GM21528 (cell line): ENCODE data around the gene POLR2C.

Experiments
- ATAC-seq: cut with Tn5 transposase; IDR thresholded peaks from one replicate; pipeline ENCODE4 v1.9.1; 2021; ENCODE audit warnings: mild to moderate bottlenecking, moderate library complexity; ENCODE audit not compliant: unreplicated experiment, low FRiP score

Gene POLR2C

DNA sequence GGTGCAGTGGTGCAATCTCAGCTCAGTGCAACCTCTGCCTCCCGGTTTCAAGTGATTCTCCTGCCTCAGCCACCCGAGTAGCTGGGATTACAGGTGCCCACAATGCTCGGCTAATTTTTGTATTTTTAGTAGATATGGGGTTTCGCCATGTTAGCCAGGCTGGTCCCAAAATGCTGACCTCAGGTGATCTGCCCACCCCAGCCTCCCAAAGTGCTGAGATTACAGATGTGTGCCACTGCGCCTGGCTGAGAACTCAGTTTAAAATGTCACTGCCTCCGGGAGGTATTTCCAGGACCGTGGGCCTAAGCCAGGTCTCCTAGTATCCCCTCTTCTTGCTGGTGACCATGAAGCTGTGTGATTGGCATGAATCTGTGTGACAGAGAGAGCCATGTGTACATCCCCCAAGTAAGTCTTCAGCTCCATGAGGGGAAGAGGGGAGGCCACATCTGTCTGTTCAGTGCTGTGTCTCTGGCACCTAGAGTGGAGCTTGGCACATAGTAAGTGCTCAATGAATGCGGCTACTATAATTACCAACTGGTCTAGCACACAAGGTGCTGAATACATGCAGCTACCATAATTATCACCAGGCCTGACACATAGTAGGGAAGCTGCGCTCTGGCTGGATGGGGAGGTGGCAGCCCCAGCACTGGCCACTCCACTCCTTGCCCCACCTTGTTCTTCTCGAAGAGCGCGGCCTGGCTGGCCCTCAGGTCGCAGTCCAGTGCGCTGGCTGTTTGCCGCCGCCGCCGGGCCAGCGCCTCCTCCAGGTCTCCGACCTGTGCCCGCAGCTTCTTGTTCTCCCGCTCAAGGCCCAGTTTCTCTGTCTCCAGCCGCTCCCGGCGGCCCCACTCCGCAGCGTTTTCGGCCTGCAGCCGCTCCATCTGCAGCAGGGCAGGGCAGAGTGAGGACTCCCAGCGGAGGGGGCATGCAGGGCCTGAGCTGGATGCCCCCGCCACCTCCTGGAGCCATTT is 55.2 kb downstream of the POLR2C start:
- ATAC-seq, result no peak

DNA sequence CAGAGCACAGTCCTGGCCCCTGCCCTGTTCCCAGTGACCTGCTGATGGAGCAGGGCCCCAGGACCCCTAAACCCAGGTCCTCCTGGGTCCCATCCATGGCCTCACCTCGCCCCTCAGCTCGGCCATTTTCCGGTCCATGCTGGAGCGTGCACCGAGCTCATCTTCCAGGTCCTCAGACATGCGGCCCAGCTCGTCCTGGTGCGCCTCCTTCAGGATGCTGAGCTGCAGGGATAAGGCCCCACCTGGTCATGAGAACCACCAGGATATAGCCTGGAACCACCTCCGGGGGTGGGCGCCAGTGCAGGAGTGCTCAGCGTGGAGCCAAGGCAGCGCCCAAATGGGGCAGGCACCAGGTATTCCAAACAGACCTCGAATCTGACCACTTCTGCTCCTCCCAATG is 56.0 kb downstream of the POLR2C start:
- no peak for ATAC-seq

DNA sequence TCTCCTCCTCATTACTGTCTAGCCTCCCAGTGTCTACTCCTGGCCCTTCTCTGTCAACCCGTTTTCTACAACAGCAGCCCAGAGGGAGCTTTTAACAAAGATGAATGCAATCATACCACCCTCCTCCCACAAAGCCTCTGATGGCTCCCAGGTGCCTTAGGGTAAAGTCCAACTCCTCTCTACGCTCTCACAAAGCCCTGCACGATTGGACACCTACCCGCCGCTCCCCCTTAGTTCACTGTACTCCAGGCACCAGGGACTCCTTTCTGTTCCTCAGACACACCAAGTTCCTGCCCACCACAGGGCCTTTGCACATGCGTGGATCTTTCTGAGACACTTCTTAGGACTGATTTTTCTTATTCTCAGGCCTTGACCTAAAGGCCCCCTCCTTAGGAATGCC is 56.4 kb downstream of the POLR2C start:
- no peak for ATAC-seq

DNA sequence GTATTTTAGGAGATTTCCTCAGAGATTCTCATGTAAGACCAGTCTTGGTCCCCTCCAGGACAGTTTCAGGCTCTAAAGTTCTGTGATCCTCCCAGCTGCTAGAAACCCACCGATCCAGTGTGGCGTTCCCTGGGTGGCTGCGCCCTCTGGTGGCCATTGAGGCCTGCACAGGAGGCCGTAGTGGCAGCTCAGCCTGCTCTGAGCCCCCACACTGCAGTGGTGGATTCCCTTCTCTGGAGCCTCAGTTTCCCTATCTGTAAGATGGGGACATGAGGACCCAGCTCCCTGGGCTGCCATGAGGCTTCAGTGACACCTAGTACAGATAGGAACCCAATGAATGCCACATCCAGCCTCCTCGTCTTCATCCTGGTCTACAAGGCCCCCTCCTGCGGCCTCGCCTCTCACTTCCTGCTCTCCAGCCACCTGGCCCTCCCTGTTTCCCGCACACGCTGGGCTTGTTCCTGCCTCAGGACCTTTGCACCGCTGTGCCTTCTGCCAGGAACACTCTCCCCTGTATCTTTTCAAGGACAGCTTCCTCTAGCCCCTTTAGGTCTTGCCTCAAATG is 57.4 kb downstream of the POLR2C start:
- ATAC-seq, result peak; percentile 51
